D721Med (cell line): Measurements from ENCODE around the gene MELTF.

Experiments
- DNase-seq: peaks from one replicate; pipeline ENCODE4 v3.0.0; 2011; ENCODE audit warnings: low spot score; ENCODE audit not compliant: insufficient read length
- FAIRE-seq: peaks from 2 replicates; lab custom pipeline; 2011; peaks lifted over from hg19 to GRCh38; lab: Jason Lieb, UNC
- CTCF ChIP-seq: IDR thresholded peaks from 2 replicates; pipeline ENCODE4 v1.5.1; 2012; ENCODE audit warnings: mild to moderate bottlenecking, control low read depth; ENCODE audit not compliant: insufficient read depth; ENCODE audit errors: missing control alignments

Gene MELTF

GRCh38 chr3:196954832-196955231, 74.8 kb downstream of the MELTF start:
- no peak for TF ChIP-seq CTCF
- FAIRE-seq: no peak

More at GRCh38 chr3:196954832-196955231, 74.8 kb downstream of the MELTF start:
- no peak for DNase-seq
